ENCODE measurements around the gene INPP5K.

INPP5K gene

GRCh38 chr17:1484676-1485422 lies 31.6 kb downstream of the INPP5K start:
- peak; percentile 3 to 19 for ATAC-seq

- ATAC-seq = no peak
Measured at GRCh38 chr17:1484060-1484535, 32.3 kb downstream of the INPP5K start.

GRCh38 chr17:1482680-1483079 lies 33.7 kb downstream of the INPP5K start:
- ATAC-seq = no peak

GRCh38 chr17:1481736-1482135 lies 34.7 kb downstream of the INPP5K start:
- no peak for ATAC-seq

GRCh38 chr17:1480747-1481465 lies 35.5 kb downstream of the INPP5K start:
- ATAC-seq = no peak

- no peak for ATAC-seq
Measured at GRCh38 chr17:1478418-1478817, 38.0 kb downstream of the INPP5K start.

GRCh38 chr17:1475321-1475854 lies 41.0 kb downstream of the INPP5K start:
- no peak for ATAC-seq

- no peak for ATAC-seq
Measured at GRCh38 chr17:1474402-1475189, 41.8 kb downstream of the INPP5K start.

GRCh38 chr17:1473841-1474240 lies 42.6 kb downstream of the INPP5K start:
- ATAC-seq = peak; percentile 37 to 62

- ATAC-seq = peak in 1 of 2 donors; percentile 24
Measured at GRCh38 chr17:1473170-1473569, 43.2 kb downstream of the INPP5K start.

- ATAC-seq = no peak
Measured at GRCh38 chr17:1471911-1472821, 44.2 kb downstream of the INPP5K start.

GRCh38 chr17:1471490-1471889 lies 44.9 kb downstream of the INPP5K start:
- ATAC-seq = no peak

GRCh38 chr17:1470755-1471462 lies 45.5 kb downstream of the INPP5K start:
- ATAC-seq = no peak

- no peak for ATAC-seq
Measured at GRCh38 chr17:1470071-1470754, 46.2 kb downstream of the INPP5K start.

GRCh38 chr17:1469231-1469852 lies 47.1 kb downstream of the INPP5K start:
- ATAC-seq = no peak

GRCh38 chr17:1467898-1468492 lies 48.4 kb downstream of the INPP5K start:
- no peak for ATAC-seq

- ATAC-seq = no peak
Measured at GRCh38 chr17:1467258-1467657, 49.2 kb downstream of the INPP5K start.

- no peak for ATAC-seq
Measured at GRCh38 chr17:1464186-1464585, 52.2 kb downstream of the INPP5K start.
